Keratinocyte (primary cell): ENCODE data around the gene DNAJC27.

Experiments
- EZH2 ChIP-seq: IDR thresholded peaks from one replicate; pipeline ENCODE4 v1.6.1; 2012; ENCODE audit warnings: inconsistent platforms, mild to moderate bottlenecking, low read length, moderate library complexity
- TF ChIP-seq, protein P1 (sequence below), 3 experiments: IDR thresholded peaks in 1 of 3; conservative IDR thresholded peaks in 1 of 3; optimal IDR thresholded peaks in 1 of 3; 2 replicates in 2 of 3; 3 replicates in 1 of 3; pipeline versions ENCODE3 to v1.5.1; 2011; ENCODE audit warnings: low read length in 3 of 3, mild to moderate bottlenecking in 3 of 3, moderate library complexity in 2 of 3, control low read depth in 1 of 3, inconsistent platforms in 1 of 3; ENCODE audit not compliant: insufficient read depth in 2 of 3; ENCODE audit errors: extremely low read depth in 1 of 3

DNA sequence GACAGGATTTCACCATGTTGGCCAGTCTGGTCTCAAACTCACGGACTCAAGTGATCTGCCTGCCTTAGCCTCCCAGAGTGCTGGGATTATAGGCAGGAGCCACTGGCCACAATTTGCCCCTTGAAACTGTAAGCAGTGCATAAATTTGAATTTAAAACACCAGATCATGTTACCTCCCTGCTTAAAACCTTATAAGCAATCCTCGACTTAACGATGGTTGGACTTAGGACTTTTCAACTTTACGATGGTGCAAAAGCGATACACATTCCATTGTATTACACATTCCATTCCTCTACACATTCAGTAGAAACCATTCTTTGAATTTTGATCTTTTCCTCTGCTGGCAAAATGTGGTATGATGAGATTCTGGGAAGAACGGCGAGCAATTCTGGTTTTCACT lies 46.9 kb upstream of the DNAJC27 start:
- TF ChIP-seq, protein P1, sequence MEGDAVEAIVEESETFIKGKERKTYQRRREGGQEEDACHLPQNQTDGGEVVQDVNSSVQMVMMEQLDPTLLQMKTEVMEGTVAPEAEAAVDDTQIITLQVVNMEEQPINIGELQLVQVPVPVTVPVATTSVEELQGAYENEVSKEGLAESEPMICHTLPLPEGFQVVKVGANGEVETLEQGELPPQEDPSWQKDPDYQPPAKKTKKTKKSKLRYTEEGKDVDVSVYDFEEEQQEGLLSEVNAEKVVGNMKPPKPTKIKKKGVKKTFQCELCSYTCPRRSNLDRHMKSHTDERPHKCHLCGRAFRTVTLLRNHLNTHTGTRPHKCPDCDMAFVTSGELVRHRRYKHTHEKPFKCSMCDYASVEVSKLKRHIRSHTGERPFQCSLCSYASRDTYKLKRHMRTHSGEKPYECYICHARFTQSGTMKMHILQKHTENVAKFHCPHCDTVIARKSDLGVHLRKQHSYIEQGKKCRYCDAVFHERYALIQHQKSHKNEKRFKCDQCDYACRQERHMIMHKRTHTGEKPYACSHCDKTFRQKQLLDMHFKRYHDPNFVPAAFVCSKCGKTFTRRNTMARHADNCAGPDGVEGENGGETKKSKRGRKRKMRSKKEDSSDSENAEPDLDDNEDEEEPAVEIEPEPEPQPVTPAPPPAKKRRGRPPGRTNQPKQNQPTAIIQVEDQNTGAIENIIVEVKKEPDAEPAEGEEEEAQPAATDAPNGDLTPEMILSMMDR (optimal IDR thresholded peaks at IDR 0.05 in 1 of 3, IDR thresholded peaks at IDR 0.05 in 1 of 3, conservative IDR thresholded peaks at IDR 0.05 in 1 of 3; ENCODE audit: extremely low read depth in 1 of 3, insufficient read depth in 2 of 3, low read length in 3 of 3) = no peak
- no peak for TF ChIP-seq EZH2
